A549 (cell line): ENCODE data around the gene LINGO3. TPM values are rescaled to one million over a fixed set of nuclear protein-coding genes. Genes with fewer than 3 reads are reported as not detected.
"Not testable (repeated sequence)": the region's sequence is repeated elsewhere in the genome, so short reads cannot be mapped to it uniquely, and the experiment has no call there.

ENCODE experiments used
- ATAC-seq, 2 experiments: fragments of 200-7000 bp in 1 of 2; fragments of >200 bp in 1 of 2; cut with Nextera tagmentation in 1 of 2; cut with Tn5 transposase in 1 of 2; 3 replicates each; pipeline versions ENCODE4 v1.8.0 to v1.9.1; 2018 to 2020; ENCODE audit warnings: mild to moderate bottlenecking in 1 of 2, moderate library complexity in 1 of 2
- CTCF ChIA-PET: fragments of 300-600 bp; sonication (Branson Sonifier 250); formaldehyde crosslinking; extraction: SDS; loops from one replicate; lab custom pipeline; 2021; ENCODE audit warnings: antibody characterized with exemption, inconsistent platforms; lab: Yijun Ruan, JAX
- POLR2A ChIA-PET: fragments of 350-600 bp; formaldehyde crosslinking; extraction: SDS; loops from one replicate; lab custom pipeline; 2021; ENCODE audit warnings: antibody characterized with exemption, inconsistent platforms; lab: Yijun Ruan, JAX
- DNase-seq, 2 experiments: peaks; one replicate each; pipeline versions ENCODE4 v3.0.0 to v3.0.0-alpha.2; 2011 to 2016; ENCODE audit warnings: low read depth in 1 of 2, low spot score in 1 of 2
- FAIRE-seq: peaks from 2 replicates; lab custom pipeline; 2011; peaks lifted over from hg19 to GRCh38; lab: Jason Lieb, UNC
- H3K27ac ChIP-seq, 2 experiments: fragments of >200 bp; sonication (Bioruptor Twin); formaldehyde crosslinking; 3 replicates each; pipeline ENCODE4 v1.5.1; 2016 to 2017
- H3K4me1 ChIP-seq: fragments of >200 bp; sonication (Bioruptor Twin); formaldehyde crosslinking; 3 replicates; pipeline ENCODE4 v1.6.1; 2016
- H3K4me2 ChIP-seq: fragments of >200 bp; sonication (Bioruptor Twin); formaldehyde crosslinking; 3 replicates; pipeline ENCODE4 v1.6.1; 2016
- H3K4me3 ChIP-seq: fragments of >200 bp; sonication (Bioruptor Twin); formaldehyde crosslinking; 3 replicates; pipeline ENCODE4 v1.5.1; 2016
- H3K9me3 ChIP-seq: fragments of >200 bp; sonication (Bioruptor Twin); formaldehyde crosslinking; 3 replicates; pipeline ENCODE4 v1.6.1; 2016
- BHLHE40 ChIP-seq: IDR thresholded peaks from 2 replicates; pipeline ENCODE4 v1.6.1; 2012; ENCODE audit warnings: low read depth, low read length, inconsistent platforms
- CEBPB ChIP-seq, 2 experiments: fragments of >200 bp in 1 of 2; sonication (Bioruptor Twin) in 1 of 2; formaldehyde crosslinking in 1 of 2; IDR thresholded peaks; 2 replicates each; pipeline ENCODE4 v1.6.1; 2012 to 2016
- CHD4 ChIP-seq: fragments of 200-600 bp; sonication (generic); IDR thresholded peaks from 2 replicates; pipeline ENCODE4 v1.6.1; 2016; ENCODE audit warnings: antibody characterized with exemption, mild to moderate bottlenecking, borderline replicate concordance
- FOSL2 ChIP-seq, 2 experiments: fragments of 450-650 bp in 1 of 2; fragments of >200 bp in 1 of 2; sonication (Bioruptor Twin) in 1 of 2; formaldehyde crosslinking; IDR thresholded peaks; 2 replicates each; pipeline versions ENCODE4 v1.5.0 to v1.6.1; 2016 to 2020; ENCODE audit warnings: mild to moderate bottlenecking in 1 of 2, moderate library complexity in 1 of 2
- HEYL ChIP-seq: fragments of 250-450 bp; sonication (Bioruptor Pico); IDR thresholded peaks from 2 replicates; pipeline ENCODE4 v1.8.0; 2021; ENCODE audit warnings: mild to moderate bottlenecking, moderate library complexity
- HOXA7 ChIP-seq: fragments of 250-450 bp; sonication (Bioruptor Pico); IDR thresholded peaks from 2 replicates; pipeline ENCODE4 v1.5.0; 2020; ENCODE audit warnings: mild to moderate bottlenecking, moderate library complexity
- JUNB ChIP-seq: fragments of >200 bp; sonication (Bioruptor Twin); formaldehyde crosslinking; IDR thresholded peaks from 2 replicates; pipeline ENCODE4 v1.6.1; 2016
- NFE2L2 ChIP-seq: fragments of 150-350 bp; conservative IDR thresholded peaks from 2 replicates; pipeline ENCODE4 v1.6.1; 2014; ENCODE audit warnings: low read length
- NPAS2 ChIP-seq: fragments of 250-450 bp; sonication (Bioruptor Pico); IDR thresholded peaks from 2 replicates; pipeline ENCODE4 v1.8.0; 2022; ENCODE audit warnings: mild to moderate bottlenecking, moderate library complexity, borderline replicate concordance
- RAD21 ChIP-seq, 2 experiments: fragments of >200 bp in 1 of 2; sonication (Bioruptor Twin) in 1 of 2; formaldehyde crosslinking in 1 of 2; IDR thresholded peaks in 1 of 2; conservative IDR thresholded peaks in 1 of 2; 2 replicates in 1 of 2; 3 replicates in 1 of 2; pipeline ENCODE4 v1.6.1; 2012 to 2018; ENCODE audit warnings: inconsistent platforms in 1 of 2
- SMC3 ChIP-seq: fragments of >200 bp; sonication (Bioruptor Twin); formaldehyde crosslinking; IDR thresholded peaks from 3 replicates; pipeline ENCODE4 v1.6.1; 2018; ENCODE audit warnings: inconsistent platforms
- ZFP36 ChIP-seq: fragments of 450-650 bp; IDR thresholded peaks from 2 replicates; pipeline ENCODE4 v1.6.1; 2014; ENCODE audit warnings: borderline replicate concordance; ENCODE audit not compliant: partially characterized antibody
- ZSCAN20 ChIP-seq: fragments of 250-450 bp; sonication (Bioruptor Pico); IDR thresholded peaks from 2 replicates; pipeline ENCODE4 v1.8.0; 2022; ENCODE audit warnings: mild to moderate bottlenecking, moderate library complexity
- WGBS: methylation state at CpG from one replicate; pipeline ENCODE4 v1.1.6; 2017; ENCODE audit errors: missing lambda C conversion rate; 5-methylcytosine and 5-hydroxymethylcytosine counted together
- polyA plus RNA-seq, 4 experiments: library from polyadenylated mRNA; depleted of rRNA in 3 of 4; stranded (reverse); fragments of >200 nt; fragmentation: RNase III in 1 of 4; extraction: RNeasy Plus Mini Kit Qiagen cat#74134 plus additional on column Dnase treatment in 1 of 4; gene quantifications; 2 replicates in 3 of 4; 3 replicates in 1 of 4; pipeline ENCODE4 v1.2.3, GENCODE V29; 2011 to 2017
- TF ChIP-seq, protein P1 (sequence below): fragments of >200 bp; sonication (Bioruptor Twin); formaldehyde crosslinking; IDR thresholded peaks from 2 replicates; pipeline ENCODE4 v1.6.1; 2016
- TF ChIP-seq, protein P2 (sequence below): fragments of >200 bp; sonication (Bioruptor Twin); formaldehyde crosslinking; IDR thresholded peaks from 3 replicates; pipeline ENCODE4 v1.6.1; 2016
- TF ChIP-seq, protein P3 (sequence below): fragments of 450-650 bp; IDR thresholded peaks from 2 replicates; pipeline ENCODE4 v1.6.1; 2014; ENCODE audit warnings: antibody characterized with exemption

The LINGO3 gene
- polyA plus RNA-seq, 2 of the 4 experiments (the other 2 are of a cell fraction), result not detected

DNA sequence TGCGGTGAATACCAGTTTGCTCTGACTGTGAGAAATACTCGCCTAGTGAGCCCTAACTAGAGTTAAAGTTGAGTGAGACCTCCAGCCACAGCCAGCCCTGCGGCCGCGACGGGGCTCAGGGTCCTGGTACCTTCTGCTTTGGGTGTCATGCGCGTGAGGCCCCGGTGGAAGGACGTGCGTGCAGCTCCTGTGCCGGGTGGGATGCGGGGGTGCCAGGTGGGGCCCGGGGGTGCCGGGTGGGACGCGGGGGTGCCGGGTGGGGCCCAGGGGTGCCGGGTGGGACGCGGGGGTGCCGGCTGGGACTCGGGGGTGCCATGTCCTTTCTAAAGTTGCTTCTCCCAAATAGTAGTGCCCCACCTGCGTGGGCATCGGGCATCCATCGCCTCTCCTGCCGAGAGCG lies 43.6 kb upstream of the LINGO3 start:
- Histone ChIP-seq H3K4me3 (no peak overlapping the region), H3K4me2 (no peak overlapping the region), H3K27ac (no peak overlapping the region), H3K9me3 (no peaks in the 10 kb centered on the region), H3K4me1 (no peaks in the 10 kb centered on the region)
- ChIA-PET CTCF (interaction anchor here (1.6 kb wide), 1 partner anchor 40 kb away, joined by 5 read pairs; no protein-coding TSS in a partner anchor), POLR2A (no interaction called here)
- WGBS, result 100% methylated on average over 1 of the region's 28 CpGs
- ATAC-seq, result no peak
- TF ChIP-seq HOXA7 (no peak), RAD21 (conservative IDR thresholded peaks at IDR 0.05 in 1 of 2, IDR thresholded peaks at IDR 0.05 in 1 of 2) (no peak), HEYL (CRISPR knock-in tag) (no peak), JUNB (no peak)
- TF ChIP-seq, protein P1, sequence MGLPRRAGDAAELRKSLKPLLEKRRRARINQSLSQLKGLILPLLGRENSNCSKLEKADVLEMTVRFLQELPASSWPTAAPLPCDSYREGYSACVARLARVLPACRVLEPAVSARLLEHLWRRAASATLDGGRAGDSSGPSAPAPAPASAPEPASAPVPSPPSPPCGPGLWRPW, result no peak
- DNase-seq, result no peak
- FAIRE-seq, result no peak

DNA sequence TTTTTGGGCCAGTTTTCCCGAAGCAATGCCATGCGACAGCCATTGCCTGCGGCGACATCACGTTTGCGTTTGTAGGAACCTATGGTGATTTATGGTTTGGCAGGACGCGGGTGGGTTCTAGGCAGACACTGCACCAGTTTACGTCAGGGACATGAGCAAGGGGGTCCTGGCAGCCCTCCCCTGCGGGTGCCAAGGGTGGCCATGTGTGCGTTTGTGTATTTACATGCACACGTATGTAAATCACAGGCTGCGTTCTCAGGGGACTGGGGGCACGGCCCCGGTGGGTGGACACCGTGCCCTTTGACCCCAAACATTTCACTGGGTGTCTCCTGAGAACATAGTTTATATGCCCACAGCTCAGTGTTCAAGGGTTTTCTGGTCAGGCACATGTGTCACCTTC lies 42.7 kb upstream of the LINGO3 start:
- CTCF ChIA-PET, result interaction anchor here (1.6 kb wide), 1 partner anchor 41 kb away, joined by 5 read pairs; no protein-coding TSS in a partner anchor
- WGBS, result 88% methylated on average over 14 of the region's 16 CpGs
- POLR2A ChIA-PET, result interaction anchor here (0.5 kb wide), 1 partner anchor 39 kb away, joined by 3 read pairs; no protein-coding TSS in a partner anchor
- no peak overlapping the region for H3K4me3 ChIP-seq
- no peaks in the 10 kb centered on the region for H3K9me3 ChIP-seq
- no peak for DNase-seq
- no peak for ATAC-seq
- TF ChIP-seq CHD4 (no peak), RAD21 (conservative IDR thresholded peaks at IDR 0.05 in 1 of 2, IDR thresholded peaks at IDR 0.05 in 1 of 2) (no peak), ZSCAN20 (CRISPR knock-in tag) (no peak), ZFP36 (no peak), BHLHE40 (no peak), FOSL2 (IDR thresholded peaks at IDR 0.05) (no peak), FOSL2 (CRISPR knock-in tag; IDR thresholded peaks at IDR 0.05) (no peak), HOXA7 (no peak), SMC3 (no peak), NPAS2 (CRISPR knock-in tag) (no peak), CEBPB (IDR thresholded peaks at IDR 0.05) (no peak), NFE2L2 (no peak)
- TF ChIP-seq, protein P2, sequence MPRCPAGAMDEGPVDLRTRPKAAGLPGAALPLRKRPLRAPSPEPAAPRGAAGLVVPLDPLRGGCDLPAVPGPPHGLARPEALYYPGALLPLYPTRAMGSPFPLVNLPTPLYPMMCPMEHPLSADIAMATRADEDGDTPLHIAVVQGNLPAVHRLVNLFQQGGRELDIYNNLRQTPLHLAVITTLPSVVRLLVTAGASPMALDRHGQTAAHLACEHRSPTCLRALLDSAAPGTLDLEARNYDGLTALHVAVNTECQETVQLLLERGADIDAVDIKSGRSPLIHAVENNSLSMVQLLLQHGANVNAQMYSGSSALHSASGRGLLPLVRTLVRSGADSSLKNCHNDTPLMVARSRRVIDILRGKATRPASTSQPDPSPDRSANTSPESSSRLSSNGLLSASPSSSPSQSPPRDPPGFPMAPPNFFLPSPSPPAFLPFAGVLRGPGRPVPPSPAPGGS, result no peak
- TF ChIP-seq, protein P3, sequence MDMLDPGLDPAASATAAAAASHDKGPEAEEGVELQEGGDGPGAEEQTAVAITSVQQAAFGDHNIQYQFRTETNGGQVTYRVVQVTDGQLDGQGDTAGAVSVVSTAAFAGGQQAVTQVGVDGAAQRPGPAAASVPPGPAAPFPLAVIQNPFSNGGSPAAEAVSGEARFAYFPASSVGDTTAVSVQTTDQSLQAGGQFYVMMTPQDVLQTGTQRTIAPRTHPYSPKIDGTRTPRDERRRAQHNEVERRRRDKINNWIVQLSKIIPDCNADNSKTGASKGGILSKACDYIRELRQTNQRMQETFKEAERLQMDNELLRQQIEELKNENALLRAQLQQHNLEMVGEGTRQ, result no peak
- TF ChIP-seq, protein P1, result no peak
- H3K27ac ChIP-seq, result no peak overlapping the region
- H3K4me2 ChIP-seq, result no peak overlapping the region
- no peak for FAIRE-seq
- H3K4me1 ChIP-seq, result no peaks in the 10 kb centered on the region

DNA sequence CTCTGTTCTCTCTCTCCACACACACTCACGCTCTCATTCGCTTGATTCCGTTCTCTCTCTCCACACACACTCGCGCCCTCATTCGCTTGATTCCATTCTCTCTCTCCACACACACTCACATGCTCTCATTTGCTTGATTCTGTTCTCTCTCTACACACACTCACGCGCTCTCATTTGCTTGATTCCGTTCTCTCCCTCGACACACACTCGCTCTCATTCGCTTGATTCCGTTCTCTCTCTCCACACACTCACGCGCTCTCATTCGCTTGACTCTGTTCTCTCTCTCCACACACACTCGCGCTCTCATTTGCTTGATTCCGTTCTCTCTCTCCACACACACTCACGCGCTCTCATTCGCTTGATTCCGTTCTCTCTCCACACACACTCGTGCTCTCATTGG lies 41.9 kb upstream of the LINGO3 start:
- CTCF ChIA-PET, DNase-seq, H3K4me2 ChIP-seq, H3K27ac ChIP-seq, H3K4me1 ChIP-seq, H3K4me3 ChIP-seq, H3K9me3 ChIP-seq, FAIRE-seq, ATAC-seq, POLR2A ChIA-PET: not testable (repeated sequence)
- WGBS, result 90% methylated on average over 24 of the region's 24 CpGs
